NCI-H526 treated with DMSO at 0.1 percent for 48 hours (cell line): ENCODE measurements around the gene GRM5.
"Not testable (repeated sequence)": the region's sequence is repeated elsewhere in the genome, so short reads cannot be mapped to it uniquely, and the experiment has no call there.

Experiments used
- DNase-seq: peaks from one replicate; lab custom pipeline; 2025; lab: John Stamatoyannopoulos, UW

GRM5 gene

DNA sequence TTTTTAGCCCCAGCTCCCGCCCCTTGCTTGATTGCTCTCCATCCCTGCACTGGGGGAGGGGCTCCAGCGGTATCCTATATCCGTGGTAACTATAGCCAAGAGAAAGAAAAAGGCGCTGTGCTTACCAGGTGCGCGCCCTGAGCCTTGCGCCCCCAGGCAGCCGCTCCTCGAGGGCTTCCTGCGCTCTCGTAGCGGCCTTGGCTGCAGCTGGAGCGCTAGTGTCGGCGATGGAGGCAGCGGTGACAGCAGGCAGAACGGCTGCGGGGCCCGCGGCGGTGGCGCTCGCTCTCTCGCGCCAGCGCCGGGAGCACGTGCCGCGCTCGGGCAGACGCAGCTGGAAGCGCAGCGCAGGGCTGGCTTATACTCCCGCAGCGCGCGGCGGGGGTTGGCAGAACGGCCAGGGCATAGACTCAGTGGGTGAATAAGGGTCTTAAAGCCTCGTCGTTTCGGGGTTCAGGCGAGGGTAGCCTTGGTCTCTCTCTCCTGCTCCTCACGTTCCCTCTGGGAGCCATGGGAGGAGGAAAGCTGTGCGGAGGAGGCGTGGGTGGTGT, at the start of gene GRM5:
GRM5 (minus strand) TSS at position 332 of the 551 bp plus-strand sequence. CDS start 18,110 bp downstream, outside the sequence.
- DNase-seq = not testable (repeated sequence)

DNA sequence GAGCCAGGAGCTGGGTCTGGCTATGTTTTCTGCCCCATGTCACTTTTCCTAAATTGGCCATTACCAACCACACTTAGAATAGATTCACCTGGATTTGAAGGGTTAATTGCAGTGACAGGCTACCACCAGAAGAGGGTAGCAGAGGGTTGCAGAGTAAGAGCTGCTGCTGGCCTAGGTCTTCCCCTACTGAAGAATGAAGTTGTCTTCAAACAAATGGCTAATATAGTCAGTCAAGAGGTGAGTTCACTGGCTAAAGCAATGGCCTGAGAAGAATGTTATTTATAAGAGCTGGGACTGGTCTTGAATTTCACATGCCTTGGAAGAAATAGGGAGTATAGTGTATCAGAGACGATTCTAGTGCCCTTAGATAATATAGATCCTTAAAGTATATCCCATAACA, 32.2 kb upstream of the GRM5 start:
- DNase-seq = peak; percentile 51

DNA sequence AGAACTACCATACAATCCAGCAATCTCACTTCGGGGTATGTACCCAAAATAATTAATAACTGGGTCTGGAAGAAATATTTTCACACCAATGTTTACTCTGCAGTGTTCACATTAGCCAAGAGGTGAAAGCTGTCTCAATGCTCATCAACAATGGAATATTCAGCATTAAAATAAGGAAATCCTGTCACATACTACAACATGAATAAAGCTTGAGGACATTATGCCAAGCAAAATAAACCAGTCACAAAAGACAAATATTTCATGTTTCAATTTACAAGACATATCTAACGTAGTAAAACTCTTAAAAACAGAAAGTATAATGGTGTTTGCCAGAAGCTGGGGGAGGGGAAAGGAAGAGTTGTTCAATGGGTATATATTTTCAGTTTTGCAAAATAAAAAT, 28.0 kb upstream of the GRM5 start:
- DNase-seq = not testable (repeated sequence)

DNA sequence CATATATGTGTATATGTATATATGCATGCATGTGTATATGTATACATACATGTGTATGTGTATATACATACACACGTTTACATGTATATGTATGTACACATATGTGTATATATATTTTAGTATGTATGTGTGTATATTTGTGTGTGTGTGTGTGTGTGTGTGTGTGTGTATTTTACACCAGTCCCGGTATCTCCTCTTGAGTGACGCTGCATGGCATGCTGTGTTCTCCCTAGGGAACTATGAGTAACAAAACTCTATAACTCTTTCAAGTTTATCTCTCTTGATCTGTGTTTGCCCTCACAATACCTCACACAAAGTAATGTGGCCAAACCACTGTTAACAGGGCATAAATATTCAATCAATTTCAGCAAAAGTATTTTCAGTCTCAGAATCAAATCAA, 19.2 kb upstream of the GRM5 start:
- DNase-seq = not testable (repeated sequence)

DNA sequence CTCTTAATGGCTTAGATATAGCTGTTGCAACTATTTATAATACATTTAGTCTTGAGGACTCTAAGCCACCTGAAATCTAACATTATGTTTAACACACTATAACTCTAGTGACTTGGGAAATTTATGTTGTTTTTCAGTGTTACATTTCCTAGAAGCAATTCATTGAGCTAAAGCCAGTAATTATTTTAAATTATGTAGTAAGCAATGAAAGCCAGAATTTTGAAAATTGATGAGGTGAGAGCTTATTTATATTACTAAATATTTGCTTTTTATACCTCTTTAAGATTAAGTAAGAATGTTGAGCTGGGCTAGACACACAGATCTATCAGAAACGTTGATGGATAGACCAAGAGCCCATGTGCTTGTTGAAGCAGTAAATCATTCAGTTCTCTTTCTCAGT, 5.1 kb upstream of the GRM5 start:
- not testable (repeated sequence) for DNase-seq

DNA sequence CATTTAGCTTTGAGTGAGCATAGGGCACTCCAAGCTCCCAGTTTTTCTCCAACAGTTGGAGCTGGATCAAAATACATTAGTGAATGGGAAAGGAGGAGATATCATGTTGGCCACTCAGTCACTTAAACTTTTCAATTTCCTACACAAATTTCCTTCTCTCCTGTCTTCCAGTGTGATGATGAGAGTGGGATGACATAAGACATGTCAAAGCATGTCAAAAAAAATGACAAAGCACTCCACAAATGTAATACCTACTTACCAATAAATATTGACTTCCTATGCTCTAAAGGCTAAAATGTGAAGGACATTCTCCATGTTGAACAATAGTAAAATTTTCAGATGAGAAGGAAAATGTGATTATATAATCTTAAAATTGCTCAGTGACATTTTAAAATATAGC, 1.5 kb upstream of the GRM5 start:
- no peak for DNase-seq

DNA sequence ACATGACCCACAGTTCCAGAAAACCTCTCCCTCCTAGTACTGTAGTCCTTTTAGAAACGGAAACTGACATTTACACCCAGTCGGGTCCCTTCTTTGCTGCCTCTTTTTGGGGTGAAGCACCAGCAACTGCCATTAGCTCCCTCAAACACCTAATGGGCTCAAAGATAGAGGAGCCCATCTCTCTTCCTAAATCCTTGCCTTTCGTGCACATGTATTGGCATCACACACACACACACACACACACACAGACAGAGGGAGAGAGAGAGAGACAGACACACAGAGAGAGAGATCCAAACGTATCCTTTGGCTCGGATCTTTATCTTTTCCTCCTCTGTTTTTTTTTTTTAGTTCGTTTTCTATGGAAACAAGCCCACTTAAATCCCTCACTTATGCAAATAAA, 716 bp downstream of the GRM5 start:
- DNase-seq = peak; percentile 15

DNA sequence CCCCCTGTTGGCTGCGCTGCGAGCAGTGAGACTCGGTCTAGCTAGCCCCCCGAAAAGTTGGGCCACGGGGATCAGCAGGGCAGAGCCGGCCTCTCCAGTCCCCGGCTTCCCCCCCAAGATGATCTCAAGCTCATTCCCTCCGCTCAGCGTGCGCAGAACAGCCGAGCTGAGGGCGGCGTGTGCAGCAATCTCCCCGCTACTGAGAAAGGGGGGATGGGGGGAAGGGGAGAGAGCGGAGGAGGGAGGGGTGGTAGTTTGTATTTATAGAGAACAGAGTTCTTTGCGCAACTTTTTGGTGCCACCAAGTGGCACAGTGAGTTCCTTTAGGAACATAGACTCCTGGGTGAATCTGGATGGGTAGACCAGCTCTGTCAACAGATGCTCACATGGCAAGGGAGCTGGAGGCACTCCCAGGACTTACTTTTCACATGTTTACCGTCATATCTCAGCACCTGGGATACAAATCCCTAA, 2.3 kb downstream of the GRM5 start:
- DNase-seq = peak; percentile 61

DNA sequence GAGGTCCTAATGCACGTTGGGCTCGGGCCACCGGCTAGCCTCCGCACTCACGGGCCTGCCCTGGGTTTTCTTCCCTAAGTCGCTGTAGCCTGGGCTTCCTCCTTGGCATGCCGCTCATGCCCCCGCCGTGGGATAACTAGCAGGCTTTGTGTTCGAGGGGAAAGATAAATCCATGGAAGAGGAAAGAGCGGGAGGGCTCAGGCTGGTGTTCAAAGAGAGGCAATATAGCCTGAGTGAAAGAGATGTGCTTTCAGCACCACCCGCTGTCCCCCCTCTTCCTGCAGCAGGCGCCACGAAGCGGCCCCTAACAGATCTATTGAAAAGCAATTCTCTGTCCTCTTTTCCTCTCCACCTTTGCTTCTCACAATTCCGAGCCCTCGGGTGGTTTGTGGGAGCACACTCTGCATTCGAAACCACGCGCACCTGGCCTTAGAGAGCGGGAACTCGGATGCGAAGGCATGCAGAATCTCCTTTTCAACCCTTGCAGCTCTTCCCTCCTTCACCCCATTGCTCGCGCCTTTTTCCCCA, 2.9 kb downstream of the GRM5 start:
- DNase-seq = peak; percentile 46

DNA sequence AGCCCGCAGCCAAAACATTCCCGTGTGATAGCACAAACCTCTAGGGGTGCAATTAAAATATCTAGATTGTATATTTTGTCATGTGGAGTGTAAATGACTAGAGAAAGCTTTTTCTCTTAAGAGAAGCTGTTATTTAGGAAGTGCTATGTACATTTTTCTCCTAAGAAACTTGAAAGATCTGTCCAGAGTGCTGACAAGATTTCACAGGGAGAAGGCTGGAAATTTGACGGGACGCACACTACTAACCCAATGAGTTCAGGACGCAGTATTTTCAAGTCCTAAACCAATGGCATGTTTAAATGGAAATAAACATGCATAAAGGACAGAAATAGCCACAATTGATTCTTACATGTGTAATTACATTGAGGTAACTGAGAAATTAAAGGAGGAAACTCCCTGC, 3.9 kb downstream of the GRM5 start:
- DNase-seq = not testable (repeated sequence)

DNA sequence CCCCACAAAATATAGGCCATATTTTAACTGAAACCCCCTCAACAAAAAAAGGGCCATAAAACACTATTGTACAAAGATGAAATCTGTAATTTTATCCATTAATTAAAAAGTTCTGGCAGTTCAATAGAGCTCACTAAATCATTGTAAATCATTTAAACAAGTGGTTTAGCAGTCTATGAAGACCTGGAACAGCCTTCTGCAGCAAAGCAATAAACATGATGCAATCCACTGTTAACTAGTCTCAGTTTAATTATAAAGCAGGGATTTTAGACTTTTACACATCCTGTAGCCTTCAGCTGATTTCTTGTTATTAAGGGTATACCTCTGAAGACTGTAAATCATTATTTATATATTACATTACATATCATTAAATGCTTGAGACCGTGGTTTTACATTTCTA, 8.4 kb downstream of the GRM5 start:
- not testable (repeated sequence) for DNase-seq

DNA sequence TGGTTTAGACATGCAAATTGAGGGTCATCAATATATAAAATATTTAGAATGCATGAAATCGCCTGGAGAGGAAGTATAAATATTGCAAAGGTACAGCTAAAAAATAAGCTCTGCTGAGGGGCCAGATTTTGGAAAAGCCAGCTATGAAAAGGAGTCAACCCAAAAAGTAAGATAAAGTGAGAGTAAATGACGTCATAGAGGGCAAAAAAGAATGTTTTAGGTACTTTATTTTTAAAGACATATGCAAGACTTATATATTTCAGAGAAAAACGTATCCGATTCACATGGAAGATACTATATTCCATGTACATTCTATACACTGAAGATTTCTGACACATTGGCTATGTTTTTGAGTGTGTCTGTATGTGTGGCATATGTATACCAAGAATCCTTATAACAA, 13.6 kb downstream of the GRM5 start:
- no peak for DNase-seq

DNA sequence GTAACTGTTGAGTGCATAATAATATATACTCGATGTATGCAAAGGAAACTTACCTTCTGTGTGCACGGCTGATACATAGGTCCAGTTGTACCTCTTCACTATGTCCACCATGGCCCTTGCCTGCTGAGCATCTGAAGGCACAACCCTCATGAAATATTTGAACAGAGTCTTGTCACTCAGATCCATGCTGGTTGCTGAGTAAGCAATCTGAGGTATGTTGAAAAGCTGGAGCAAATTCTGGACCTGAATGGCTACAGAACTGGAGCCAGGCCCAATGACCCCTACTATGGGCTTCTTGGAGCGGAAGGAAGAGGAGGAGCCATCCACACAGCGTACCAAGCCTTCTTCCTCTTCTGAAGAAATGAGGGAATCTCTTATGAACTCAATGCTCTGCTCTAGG, 18.6 kb downstream of the GRM5 start:
- DNase-seq = not testable (repeated sequence)

DNA sequence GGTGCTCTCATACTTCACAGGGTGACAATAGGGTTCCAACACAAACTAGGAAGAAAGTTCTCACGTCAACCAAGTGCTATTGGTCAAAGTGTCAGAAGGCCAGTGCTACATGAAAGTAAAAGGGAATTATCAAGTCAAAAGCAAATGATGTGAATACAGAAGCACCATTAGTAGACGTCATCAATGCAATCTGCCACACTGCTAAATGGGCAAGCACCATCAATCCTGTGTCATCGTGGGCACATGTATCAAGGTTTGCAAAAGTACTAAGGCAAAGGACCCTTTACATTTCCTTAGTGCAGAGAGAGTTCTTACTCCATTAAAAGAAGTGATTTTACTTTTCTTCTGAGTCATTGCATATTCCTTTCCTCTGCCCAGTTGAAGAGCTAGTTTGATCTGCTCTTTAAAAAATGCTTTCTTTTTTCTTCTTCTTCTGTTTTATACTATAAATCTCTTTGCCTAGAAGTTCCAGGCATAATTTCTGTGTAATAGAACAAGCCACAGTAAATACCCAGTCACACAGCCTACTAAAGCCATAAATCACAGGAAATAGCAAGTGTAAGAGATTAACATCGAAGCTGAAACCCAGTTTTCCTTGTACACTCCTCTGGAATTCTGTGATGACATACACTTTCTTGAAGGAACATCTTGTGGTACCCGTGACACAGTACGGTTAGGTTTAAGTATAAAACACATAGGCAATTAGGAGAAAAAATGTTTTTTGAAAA, 21.8 kb downstream of the GRM5 start:
- not testable (repeated sequence) for DNase-seq

DNA sequence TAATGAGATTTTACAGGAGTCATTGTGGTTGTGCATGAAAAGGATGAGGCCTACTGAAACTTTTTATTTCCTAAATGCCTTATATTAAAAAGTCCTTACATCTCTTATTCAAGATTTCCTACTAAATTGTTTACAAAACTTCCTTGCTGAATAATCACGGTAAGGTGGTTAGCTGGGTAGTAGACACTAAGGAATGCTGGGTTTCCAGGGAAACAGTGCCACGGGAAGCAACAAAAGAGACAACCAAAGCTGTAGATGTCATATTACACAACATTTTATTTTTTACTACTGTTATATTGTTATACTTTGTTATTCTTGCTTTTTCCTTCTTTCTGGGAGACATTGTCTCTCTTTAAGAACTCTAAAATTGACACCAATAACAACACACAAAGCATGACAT, 36.1 kb downstream of the GRM5 start:
- DNase-seq = not testable (repeated sequence)

DNA sequence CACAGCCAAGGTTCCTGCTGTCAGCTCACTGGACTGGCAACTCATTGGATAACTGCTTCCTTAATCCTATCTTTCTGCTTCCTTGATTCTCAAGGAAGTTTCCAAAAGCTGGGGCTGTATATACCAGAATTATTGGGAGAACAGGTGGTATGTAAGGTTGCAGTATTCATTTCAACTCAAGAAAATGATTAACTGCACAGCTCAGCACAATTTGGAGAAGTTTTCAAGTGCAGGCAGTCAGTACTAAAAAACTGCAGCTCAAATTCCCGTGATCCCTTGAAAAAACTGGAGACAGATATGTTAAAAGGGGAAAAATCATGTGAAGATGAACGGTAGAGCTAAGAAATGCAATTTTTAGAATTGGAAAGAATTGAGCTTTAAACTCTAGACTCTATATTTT, 44.4 kb downstream of the GRM5 start:
- no peak for DNase-seq

DNA sequence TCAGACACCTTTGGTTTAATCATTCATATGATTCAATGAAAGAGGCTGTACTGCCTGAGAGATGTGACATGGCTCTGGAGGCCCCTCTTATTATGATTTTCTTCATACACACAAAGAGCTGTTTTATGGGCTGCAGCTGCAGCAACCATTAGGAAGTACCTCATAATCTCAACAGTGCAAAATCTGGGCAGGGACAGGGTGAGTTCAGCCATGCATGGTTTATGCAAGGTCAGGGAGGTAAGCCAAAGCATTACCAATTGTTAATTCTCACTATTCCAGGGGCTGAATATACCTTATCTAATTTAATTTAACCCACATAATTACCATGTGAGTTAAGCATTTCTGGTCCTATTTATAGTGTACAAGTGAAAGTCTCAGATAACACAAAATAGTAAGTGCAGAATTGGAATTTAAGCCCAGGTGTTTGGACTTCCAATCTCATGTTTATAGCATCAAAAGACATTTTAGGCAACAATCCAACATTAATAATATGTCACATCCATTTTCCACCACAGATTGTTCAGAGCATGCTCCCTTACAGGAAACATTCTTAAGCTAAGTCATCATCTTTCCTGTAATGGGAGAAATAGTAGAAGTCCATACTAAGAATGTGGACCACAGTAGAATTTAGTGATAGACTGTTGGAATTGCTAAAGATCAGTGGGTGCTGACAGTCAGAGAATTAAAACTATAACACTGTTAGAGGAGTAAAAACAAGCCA, 45.8 kb downstream of the GRM5 start:
- peak; percentile 8 for DNase-seq

DNA sequence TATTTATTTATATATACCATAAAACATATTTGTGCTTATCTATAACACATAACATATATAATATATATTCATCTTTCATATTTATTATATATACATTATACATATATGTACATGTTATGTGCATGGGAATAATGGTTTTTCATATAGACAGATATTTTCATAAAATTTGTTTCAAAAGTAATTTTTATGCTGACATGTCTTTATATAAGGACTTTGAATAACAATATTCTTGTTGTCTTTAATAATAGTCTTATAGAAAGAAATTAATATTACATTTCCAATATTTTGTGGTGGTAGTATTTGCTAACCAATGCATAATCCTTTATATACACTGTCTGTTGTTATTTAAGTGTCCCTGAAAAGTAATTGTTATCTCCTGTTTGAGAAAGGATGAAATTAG, 49.6 kb downstream of the GRM5 start:
- no peak for DNase-seq

DNA sequence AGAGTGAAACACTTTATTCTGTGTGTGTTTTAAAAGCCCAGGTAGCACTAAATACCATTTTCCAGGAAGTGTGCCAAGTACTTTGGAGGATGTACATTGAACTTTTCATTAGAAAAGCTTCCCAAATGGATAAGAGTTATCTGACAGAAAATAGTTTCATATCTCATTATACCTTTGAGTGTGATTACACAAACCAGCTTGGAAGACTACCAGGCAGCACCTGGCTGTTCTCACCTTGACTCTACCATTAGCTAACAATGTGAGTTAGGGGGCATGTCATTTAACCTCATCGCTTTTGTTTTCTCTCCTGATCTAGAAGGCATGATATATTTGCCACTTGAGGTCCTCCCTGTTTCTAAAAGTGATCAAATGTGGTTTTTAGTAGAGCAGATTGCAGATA, 50.2 kb downstream of the GRM5 start:
- DNase-seq = no peak

DNA sequence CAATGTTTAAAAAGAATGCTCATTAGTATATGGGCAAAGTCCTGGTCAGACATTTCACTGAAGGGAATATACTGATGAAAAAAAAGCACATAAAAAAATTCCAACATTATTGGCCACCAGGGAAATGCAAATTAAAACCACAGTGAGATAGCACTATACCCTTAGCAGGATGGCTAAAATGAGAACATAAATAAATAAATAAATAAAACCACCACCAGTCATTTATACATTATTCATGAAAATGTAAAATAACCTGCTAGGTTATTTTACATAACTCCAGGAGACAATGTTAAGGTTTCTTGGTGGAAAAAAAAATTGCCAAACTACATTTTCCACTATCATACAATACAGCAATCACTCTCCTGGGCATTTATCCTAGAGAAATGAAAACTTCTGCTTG, 64.9 kb downstream of the GRM5 start:
- DNase-seq = peak; percentile 98

DNA sequence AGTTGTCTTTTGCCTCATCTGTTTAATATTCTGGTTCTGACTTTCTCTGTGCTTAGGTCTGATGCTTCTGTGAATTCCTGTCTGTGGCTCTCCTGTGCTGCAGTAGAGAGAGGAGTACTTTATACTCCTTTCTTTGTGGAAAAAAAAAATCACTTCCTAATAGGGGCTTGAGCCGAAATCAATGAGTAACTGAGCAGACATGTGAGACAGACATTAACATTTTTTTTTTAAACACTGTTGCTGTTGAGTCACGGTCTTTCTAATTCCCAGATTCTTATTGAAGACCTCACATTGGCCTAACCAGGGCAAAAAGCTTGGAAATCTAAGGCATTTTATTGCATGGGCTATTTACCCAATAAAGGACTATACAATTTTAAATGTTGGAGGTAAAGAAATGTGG, 86.1 kb downstream of the GRM5 start:
- DNase-seq = no peak

DNA sequence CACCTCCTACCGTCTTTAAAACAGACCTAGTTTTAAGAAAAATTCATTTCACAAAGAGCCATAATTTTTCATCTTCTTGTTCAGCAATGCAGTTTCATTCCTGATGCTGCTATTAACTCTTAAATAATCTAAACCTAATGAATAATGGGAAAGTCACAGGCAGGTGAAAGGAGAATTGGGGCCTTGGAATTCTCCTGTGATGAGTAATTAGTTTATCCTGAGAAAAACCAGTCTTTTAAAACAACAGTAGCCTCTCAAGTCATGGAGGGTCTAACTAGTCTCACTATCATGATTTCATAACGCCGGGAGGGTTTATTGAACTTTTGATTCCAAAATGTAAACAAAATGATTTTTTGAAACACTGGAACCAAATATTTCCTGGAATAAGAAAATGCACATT, 86.8 kb downstream of the GRM5 start:
- not testable (repeated sequence) for DNase-seq

DNA sequence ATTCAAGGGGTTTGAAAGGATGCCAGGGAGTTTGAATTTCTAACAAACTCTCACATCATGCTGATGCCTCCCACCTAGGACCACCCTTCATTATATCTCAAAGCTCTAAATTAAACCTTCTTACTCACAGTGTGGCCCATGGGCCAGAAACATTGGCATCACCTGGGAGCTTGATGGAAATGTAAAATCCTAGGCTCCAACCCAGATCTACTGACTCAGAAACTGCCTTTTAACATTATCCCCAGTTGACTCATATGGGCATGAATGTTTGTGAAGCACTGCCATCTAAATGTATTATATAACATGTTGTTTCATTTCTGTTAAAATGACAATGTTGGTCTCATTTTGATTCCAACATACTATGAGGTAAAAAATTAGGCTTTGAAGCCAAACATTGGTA, 90.3 kb downstream of the GRM5 start:
- not testable (repeated sequence) for DNase-seq
